A549 (cell line): ENCODE results near the gene HDAC2.

ENCODE experiments used
- CEBPB ChIP-seq, 2 experiments: fragments of >200 bp in 1 of 2; sonication (Bioruptor Twin) in 1 of 2; formaldehyde crosslinking in 1 of 2; IDR thresholded peaks; 2 replicates each; pipeline ENCODE4 v1.6.1; 2012 to 2016
- EP300 ChIP-seq, 2 experiments: fragments of >200 bp; sonication (Bioruptor Twin); formaldehyde crosslinking; IDR thresholded peaks; 2 replicates in 1 of 2; 3 replicates in 1 of 2; pipeline ENCODE4 v1.6.1; 2016 to 2017
- HDAC2 ChIP-seq: fragments of 200-600 bp; sonication (generic); IDR thresholded peaks from 2 replicates; pipeline ENCODE4 v1.6.1; 2016
- HMGXB4 ChIP-seq: fragments of 250-450 bp; sonication (Bioruptor Pico); IDR thresholded peaks from 2 replicates; pipeline ENCODE4 v1.5.0; 2021; ENCODE audit warnings: mild to moderate bottlenecking, moderate library complexity, borderline replicate concordance
- HOXB13 ChIP-seq: fragments of 250-450 bp; sonication (Bioruptor Pico); IDR thresholded peaks from 2 replicates; pipeline ENCODE4 v1.5.0; 2020; ENCODE audit warnings: low read depth, mild to moderate bottlenecking, moderate library complexity
- PHF8 ChIP-seq: fragments of 200-600 bp; sonication (generic); IDR thresholded peaks from 2 replicates; pipeline ENCODE4 v1.6.1; 2016; ENCODE audit warnings: low read depth, mild to moderate bottlenecking, antibody characterized with exemption, moderate library complexity, borderline replicate concordance
- POLR2A ChIP-seq: IDR thresholded peaks from 2 replicates; pipeline ENCODE4 v1.6.1; 2012; ENCODE audit warnings: mild to moderate bottlenecking, low read length
- RNF2 ChIP-seq: fragments of 200-600 bp; sonication (generic); IDR thresholded peaks from 2 replicates; pipeline ENCODE4 v1.6.1; 2016; ENCODE audit warnings: low read depth, mild to moderate bottlenecking, antibody characterized with exemption, moderate library complexity, borderline replicate concordance
- TF ChIP-seq, protein P1 (sequence below): fragments of >200 bp; sonication (Bioruptor Twin); formaldehyde crosslinking; IDR thresholded peaks from 3 replicates; pipeline ENCODE4 v1.5.1; 2016

DNA sequence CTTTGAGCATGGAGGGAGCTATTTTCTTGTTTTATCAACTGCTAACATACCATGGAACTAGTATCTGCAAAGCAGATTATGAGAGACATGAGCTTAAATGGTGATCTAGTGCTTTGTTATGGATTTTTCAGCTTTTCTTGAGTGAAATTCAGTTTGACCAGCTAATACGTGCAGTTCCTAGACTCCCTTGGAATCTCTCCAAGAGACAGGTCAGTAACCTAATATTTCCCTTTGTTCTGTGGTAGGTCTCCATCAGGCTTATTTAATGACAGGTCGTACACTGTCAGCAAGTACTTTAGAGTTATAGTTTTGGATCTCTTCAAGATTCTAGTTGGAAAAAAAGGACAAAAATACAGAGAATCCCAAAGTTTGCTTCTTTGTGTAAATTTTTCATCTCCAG, 43.9 kb downstream of the HDAC2 start:
- TF ChIP-seq, protein P1, sequence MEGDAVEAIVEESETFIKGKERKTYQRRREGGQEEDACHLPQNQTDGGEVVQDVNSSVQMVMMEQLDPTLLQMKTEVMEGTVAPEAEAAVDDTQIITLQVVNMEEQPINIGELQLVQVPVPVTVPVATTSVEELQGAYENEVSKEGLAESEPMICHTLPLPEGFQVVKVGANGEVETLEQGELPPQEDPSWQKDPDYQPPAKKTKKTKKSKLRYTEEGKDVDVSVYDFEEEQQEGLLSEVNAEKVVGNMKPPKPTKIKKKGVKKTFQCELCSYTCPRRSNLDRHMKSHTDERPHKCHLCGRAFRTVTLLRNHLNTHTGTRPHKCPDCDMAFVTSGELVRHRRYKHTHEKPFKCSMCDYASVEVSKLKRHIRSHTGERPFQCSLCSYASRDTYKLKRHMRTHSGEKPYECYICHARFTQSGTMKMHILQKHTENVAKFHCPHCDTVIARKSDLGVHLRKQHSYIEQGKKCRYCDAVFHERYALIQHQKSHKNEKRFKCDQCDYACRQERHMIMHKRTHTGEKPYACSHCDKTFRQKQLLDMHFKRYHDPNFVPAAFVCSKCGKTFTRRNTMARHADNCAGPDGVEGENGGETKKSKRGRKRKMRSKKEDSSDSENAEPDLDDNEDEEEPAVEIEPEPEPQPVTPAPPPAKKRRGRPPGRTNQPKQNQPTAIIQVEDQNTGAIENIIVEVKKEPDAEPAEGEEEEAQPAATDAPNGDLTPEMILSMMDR: no peak
- TF ChIP-seq HOXB13 (CRISPR knock-in tag) (no peak), POLR2A (no peak), RNF2 (no peak), HMGXB4 (CRISPR knock-in tag) (no peak), PHF8 (no peak), CEBPB (IDR thresholded peaks at IDR 0.05) (no peak), HDAC2 (no peak), EP300 (IDR thresholded peaks at IDR 0.05) (no peak)
